Measurements from ENCODE around the gene LPCAT1. TPM values are rescaled to one million over a fixed set of nuclear protein-coding genes. Genes with fewer than 3 reads are reported as not detected.

The LPCAT1 gene
- total and polyA plus RNA-seq, 2 of the 13 experiments (the other 11 are each of a cell fraction or from before 2014, with no cell fraction given) = 29.8 to 90.6 TPM

DNA sequence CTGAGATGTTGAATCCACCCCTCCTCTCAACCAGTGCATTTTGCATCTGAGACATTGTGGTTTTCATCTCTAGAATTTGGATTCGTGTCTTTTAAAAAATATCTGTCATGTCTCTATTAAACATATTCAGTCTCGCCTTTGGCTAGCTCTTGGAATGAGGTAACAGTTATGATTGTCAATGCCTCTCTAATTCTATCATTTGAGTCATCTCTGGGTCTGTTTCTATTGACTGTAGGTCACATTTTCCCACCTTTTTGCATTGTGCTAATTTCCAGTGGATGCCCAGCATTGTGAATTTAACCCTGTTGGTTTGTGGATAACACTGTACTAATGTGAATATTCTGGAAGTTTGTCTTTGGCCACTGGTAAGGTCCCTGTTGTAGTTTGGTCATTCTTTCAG lies 70.1 kb downstream of the LPCAT1 start (continued):
- no peak for TF ChIP-seq ZBED4 (CRISPR knock-in tag; IDR thresholded peaks at IDR 0.05; ENCODE audit: borderline replicate concordance)
- no peak for TF ChIP-seq EZH2 (conservative IDR thresholded peaks at IDR 0.05; ENCODE audit: low read depth, low read length)
- no peak for TF ChIP-seq ZNF660 (CRISPR knock-in tag; IDR thresholded peaks at IDR 0.05; ENCODE audit: borderline replicate concordance, low read depth)
- no peak for TF ChIP-seq FIP1L1 (IDR thresholded peaks at IDR 0.05; ENCODE audit: borderline replicate concordance, insufficient read depth, low read depth, low read length)
- no peak for TF ChIP-seq ZNF646 (CRISPR knock-in tag; IDR thresholded peaks at IDR 0.05)
- TF ChIP-seq CBFB (CRISPR knock-in tag; IDR thresholded peaks at IDR 0.05) = no peak
- TF ChIP-seq NR2F2 (IDR thresholded peaks at IDR 0.05; ENCODE audit: borderline replicate concordance, low read depth) = no peak
- TF ChIP-seq ZNF792 (CRISPR knock-in tag; IDR thresholded peaks at IDR 0.05) = no peak
- no peak for TF ChIP-seq RFX3 (CRISPR knock-in tag; IDR thresholded peaks at IDR 0.05)

All from HepG2 (cell line).